HG02973 (cell line): ENCODE measurements around the gene ZBTB49.
"Not testable (repeated sequence)": the region's sequence is repeated elsewhere in the genome, so short reads cannot be mapped to it uniquely, and the experiment has no call there.

Experiments used
- ATAC-seq: cut with Tn5 transposase; IDR thresholded peaks from one replicate; pipeline ENCODE4 v1.9.1; 2021; ENCODE audit warnings: moderate library complexity; ENCODE audit not compliant: unreplicated experiment

ZBTB49 gene

GRCh38 chr4:4289941-4290850 lies at the start of gene ZBTB49, which contains the start of gene LYAR:
Gene ZBTB49, plus strand, starts transcription at chr4:4290251. Its CDS starts 9,695 bp downstream, at chr4:4299946.
Gene LYAR, minus strand, starts transcription at chr4:4290154. Its CDS starts 6,412 bp downstream, at chr4:4283742.
- ATAC-seq: peak; percentile 72

GRCh38 chr4:4245172-4245571 lies 44.9 kb upstream of the ZBTB49 start:
- no peak for ATAC-seq

GRCh38 chr4:4247696-4248028 lies 42.4 kb upstream of the ZBTB49 start:
- ATAC-seq: peak; percentile 9

- peak; percentile 93 for ATAC-seq
Observed at GRCh38 chr4:4248029-4248884, 41.8 kb upstream of the ZBTB49 start, which contains the start of gene TMEM128. Gene TMEM128, minus strand, starts transcription at chr4:4248223. Its CDS starts 21 bp downstream, at chr4:4248202.

- no peak for ATAC-seq
Observed at GRCh38 chr4:4248885-4249203, 41.2 kb upstream of the ZBTB49 start.

- ATAC-seq: not testable (repeated sequence)
Observed at GRCh38 chr4:4249342-4249741, 40.7 kb upstream of the ZBTB49 start.

- no peak for ATAC-seq
Observed at GRCh38 chr4:4249866-4250265, 40.2 kb upstream of the ZBTB49 start.

- ATAC-seq: no peak
Observed at GRCh38 chr4:4254199-4254598, 35.9 kb upstream of the ZBTB49 start.

GRCh38 chr4:4254666-4255065 lies 35.4 kb upstream of the ZBTB49 start:
- ATAC-seq: no peak

GRCh38 chr4:4256799-4257198 lies 33.3 kb upstream of the ZBTB49 start:
- ATAC-seq: no peak

- not testable (repeated sequence) for ATAC-seq
Observed at GRCh38 chr4:4257705-4258104, 32.3 kb upstream of the ZBTB49 start.

GRCh38 chr4:4259484-4260100 lies 30.5 kb upstream of the ZBTB49 start:
- ATAC-seq: no peak

- ATAC-seq: peak; percentile 62
Observed at GRCh38 chr4:4260185-4260751, 29.8 kb upstream of the ZBTB49 start.

GRCh38 chr4:4267981-4268380 lies 22.1 kb upstream of the ZBTB49 start:
- no peak for ATAC-seq

GRCh38 chr4:4268776-4269175 lies 21.3 kb upstream of the ZBTB49 start:
- ATAC-seq: no peak

- ATAC-seq: no peak
Observed at GRCh38 chr4:4269331-4269731, 20.7 kb upstream of the ZBTB49 start.

GRCh38 chr4:4269856-4270255 lies 20.2 kb upstream of the ZBTB49 start:
- no peak for ATAC-seq

GRCh38 chr4:4270529-4270928 lies 19.5 kb upstream of the ZBTB49 start:
- ATAC-seq: no peak

GRCh38 chr4:4271912-4272311 lies 18.1 kb upstream of the ZBTB49 start:
- ATAC-seq: no peak

- ATAC-seq: no peak
Observed at GRCh38 chr4:4274226-4274625, 15.8 kb upstream of the ZBTB49 start.

GRCh38 chr4:4277531-4277930 lies 12.5 kb upstream of the ZBTB49 start:
- ATAC-seq: no peak
